K562 (cell line): ENCODE data around the gene CLCNKB. TPM values are rescaled to one million over a fixed set of nuclear protein-coding genes. Genes with fewer than 3 reads are reported as not detected.

ENCODE experiments used
- ATF3 ChIP-seq, 2 experiments: fragments of 450-650 bp in 1 of 2; sonication (generic) in 1 of 2; formaldehyde crosslinking in 1 of 2; IDR thresholded peaks in 1 of 2; conservative IDR thresholded peaks in 1 of 2; 2 replicates each; pipeline versions ENCODE4 v1.6.1 to v1.8.1; 2016 to 2023; ENCODE audit warnings: mild to moderate bottlenecking in 2 of 2, moderate library complexity in 2 of 2, inconsistent platforms in 1 of 2, missing genetic modification reagents in 1 of 2
- BCOR ChIP-seq: fragments of 450-650 bp; IDR thresholded peaks from 2 replicates; pipeline ENCODE4 v1.6.1; 2016
- BMI1 ChIP-seq: fragments of 150-350 bp; IDR thresholded peaks from 2 replicates; pipeline ENCODE4 v1.6.1; 2014; ENCODE audit warnings: low read length
- CTCF ChIP-seq, 3 experiments: IDR thresholded peaks in 2 of 3; conservative IDR thresholded peaks in 1 of 3; 2 replicates each; pipeline ENCODE4 v1.5.1; 2011 to 2012; ENCODE audit warnings: low read length in 3 of 3, mild to moderate bottlenecking in 3 of 3, control low read depth in 2 of 3, improper control_type of control experiment in 1 of 3, inconsistent platforms in 1 of 3, low read depth in 1 of 3, mixed read lengths in 1 of 3, moderate library complexity in 1 of 3; ENCODE audit not compliant: insufficient read depth in 2 of 3
- IRF2 ChIP-seq: sonication (generic); formaldehyde crosslinking; IDR thresholded peaks from 2 replicates; pipeline ENCODE4 v1.8.1; 2022; ENCODE audit warnings: mild to moderate bottlenecking, missing genetic modification reagents
- MYC ChIP-seq, 2 experiments: fragments of 250-450 bp in 1 of 2; sonication (Bioruptor Pico) in 1 of 2; IDR thresholded peaks; 2 replicates each; pipeline versions ENCODE4 v1.5.1 to v1.6.1; 2012 to 2021; ENCODE audit warnings: low read depth in 2 of 2, borderline replicate concordance in 1 of 2, improper control_type of control experiment in 1 of 2, low read length in 1 of 2, mild to moderate bottlenecking in 1 of 2, moderate library complexity in 1 of 2
- NRF1 ChIP-seq, 2 experiments: fragments of 450-650 bp; IDR thresholded peaks in 1 of 2; conservative IDR thresholded peaks in 1 of 2; 2 replicates each; pipeline ENCODE4 v1.6.1; 2014; ENCODE audit warnings: mild to moderate bottlenecking in 2 of 2
- POLR2G ChIP-seq: fragments of 200-400 bp; formaldehyde crosslinking; IDR thresholded peaks from 2 replicates; pipeline ENCODE4 v1.6.1; 2017; ENCODE audit warnings: low read depth, mild to moderate bottlenecking, antibody characterized with exemption, low read length, moderate library complexity
- TBL1XR1 ChIP-seq, 2 experiments: IDR thresholded peaks; 2 replicates each; pipeline ENCODE4 v1.6.1; 2012; ENCODE audit warnings: improper control_type of control experiment in 2 of 2, low read length in 2 of 2, mild to moderate bottlenecking in 1 of 2
- TOE1 ChIP-seq, 2 experiments: fragments of 450-650 bp in 1 of 2; sonication (generic) in 1 of 2; formaldehyde crosslinking in 1 of 2; IDR thresholded peaks; 2 replicates each; pipeline versions ENCODE4 v1.7.1 to v1.8.0; 2016 to 2022; ENCODE audit warnings: borderline replicate concordance in 2 of 2, mild to moderate bottlenecking in 2 of 2, antibody characterized with exemption in 1 of 2, inconsistent platforms in 1 of 2, low read depth in 1 of 2, missing genetic modification reagents in 1 of 2, moderate library complexity in 1 of 2
- TRIM25 ChIP-seq: fragments of 450-650 bp; IDR thresholded peaks from 2 replicates; pipeline ENCODE4 v1.7.0; 2016; ENCODE audit warnings: borderline replicate concordance
- USF1 ChIP-seq: sonication (generic); formaldehyde crosslinking; IDR thresholded peaks from 2 replicates; pipeline ENCODE4 v1.9.0; 2022; ENCODE audit warnings: mild to moderate bottlenecking, missing genetic modification reagents
- VEZF1 ChIP-seq: fragments of 200-800 bp; sonication (Bioruptor generic); IDR thresholded peaks from 2 replicates; pipeline ENCODE4 v1.6.1; 2017; ENCODE audit warnings: missing genetic modification characterization, missing compliant biosample characterization
- ZFX ChIP-seq: sonication (generic); formaldehyde crosslinking; IDR thresholded peaks from 2 replicates; pipeline ENCODE4 v1.8.0; 2022; ENCODE audit warnings: mild to moderate bottlenecking, missing genetic modification reagents, moderate library complexity
- ZNF140 ChIP-seq: fragments of 250-450 bp; sonication (Bioruptor Pico); IDR thresholded peaks from 2 replicates; pipeline ENCODE4 v1.8.0; 2021; ENCODE audit warnings: moderate library complexity, mild to moderate bottlenecking, inconsistent platforms
- ZNF24 ChIP-seq: fragments of 450-650 bp; IDR thresholded peaks from 2 replicates; pipeline ENCODE4 v1.6.1; 2016
- polyA plus RNA-seq, 8 experiments: library from polyadenylated mRNA; depleted of rRNA in 4 of 8; stranded (reverse) in 5 of 8; unstranded in 3 of 8; fragments of >200 nt; fragmentation: Nextera tagmentation in 2 of 8; fragmentation: Illumina TruSeq in 1 of 8; extraction: Ambion mirVana in 2 of 8; extraction: Trizol in 1 of 8; gene quantifications; 2 replicates each; pipeline versions ENCODE4 v1.2.1 to v1.2.3, GENCODE V29; 2011 to 2014; ENCODE audit warnings: inconsistent platforms in 1 of 8, missing spikeins in 1 of 8
- total RNA-seq, 7 experiments: library from RNA; depleted of rRNA in 6 of 7; stranded (reverse); fragments of >200 nt in 6 of 7; fragmentation: Illumina TruSeq in 2 of 7; extraction: Trizol in 2 of 7; gene quantifications; 2 replicates each; pipeline versions ENCODE4 v1.2.1 to v1.2.3, GENCODE V29; 2011 to 2021; ENCODE audit warnings: low replicate concordance in 1 of 7

Gene CLCNKB
- total and polyA plus RNA-seq, 9 of the 15 experiments (the other 6 are each of a cell fraction or from before 2014, with no cell fraction given): 0.08 to 1.7 (median 0.64) TPM

- peak; percentile 22; the same call in 1 of the 2 replicates for TF ChIP-seq MYC (IDR thresholded peaks at IDR 0.05; ENCODE audit: low read depth, low read length)
- TF ChIP-seq MYC (CRISPR knock-in tag; IDR thresholded peaks at IDR 0.05; ENCODE audit: borderline replicate concordance, low read depth): no peak
- no peak for TF ChIP-seq IRF2 (CRISPR knock-in tag)
- TF ChIP-seq ZNF24: peak; percentile 65; the same call in 1 of the 2 replicates
- TF ChIP-seq BMI1: no peak
- no peak for TF ChIP-seq TRIM25
- TF ChIP-seq ZNF140: no peak
- TF ChIP-seq TOE1 (IDR thresholded peaks at IDR 0.05; ENCODE audit: borderline replicate concordance): no peak
- no peak for TF ChIP-seq TOE1 (CRISPR knock-in tag; IDR thresholded peaks at IDR 0.05; ENCODE audit: borderline replicate concordance, low read depth)
- TF ChIP-seq NRF1 (conservative IDR thresholded peaks at IDR 0.05 in 1 of 2, IDR thresholded peaks at IDR 0.05 in 1 of 2): peak in 1 of 2 experiments; percentile 42; a peak in 2 of 4 replicates
- no peak for TF ChIP-seq POLR2G
- peak; percentile 35; the same call in 1 of the 2 replicates for TF ChIP-seq BCOR
- TF ChIP-seq CTCF (IDR thresholded peaks at IDR 0.05 in 2 of 3, conservative IDR thresholded peaks at IDR 0.05 in 1 of 3; ENCODE audit: insufficient read depth in 2 of 3, low read depth in 1 of 3, low read length in 3 of 3): peak; percentile 46 to 69 (median 57)
- no peak for TF ChIP-seq TBL1XR1 (IDR thresholded peaks at IDR 0.05; ENCODE audit: low read length in 2 of 2)
- no peak for TF ChIP-seq ATF3 (IDR thresholded peaks at IDR 0.05)
- no peak for TF ChIP-seq ATF3 (CRISPR knock-in tag; conservative IDR thresholded peaks at IDR 0.05)
- no peak for TF ChIP-seq ZFX (CRISPR knock-in tag)
- peak; percentile 94 for TF ChIP-seq VEZF1 (CRISPR knock-in tag)
- peak; percentile 40 for TF ChIP-seq USF1 (CRISPR knock-in tag)
Observed at GRCh38 chr1:16006552-16007485, 36.8 kb upstream of the CLCNKB start (continued).
